Ecto neural progenitor cell (in vitro differentiated cells): Measurements from ENCODE around the gene MGRN1.

Source experiments
- DNase-seq: peaks from one replicate; pipeline ENCODE4 v3.0.0-alpha.2; 2018; ENCODE audit warnings: low spot score

Gene MGRN1

DNA sequence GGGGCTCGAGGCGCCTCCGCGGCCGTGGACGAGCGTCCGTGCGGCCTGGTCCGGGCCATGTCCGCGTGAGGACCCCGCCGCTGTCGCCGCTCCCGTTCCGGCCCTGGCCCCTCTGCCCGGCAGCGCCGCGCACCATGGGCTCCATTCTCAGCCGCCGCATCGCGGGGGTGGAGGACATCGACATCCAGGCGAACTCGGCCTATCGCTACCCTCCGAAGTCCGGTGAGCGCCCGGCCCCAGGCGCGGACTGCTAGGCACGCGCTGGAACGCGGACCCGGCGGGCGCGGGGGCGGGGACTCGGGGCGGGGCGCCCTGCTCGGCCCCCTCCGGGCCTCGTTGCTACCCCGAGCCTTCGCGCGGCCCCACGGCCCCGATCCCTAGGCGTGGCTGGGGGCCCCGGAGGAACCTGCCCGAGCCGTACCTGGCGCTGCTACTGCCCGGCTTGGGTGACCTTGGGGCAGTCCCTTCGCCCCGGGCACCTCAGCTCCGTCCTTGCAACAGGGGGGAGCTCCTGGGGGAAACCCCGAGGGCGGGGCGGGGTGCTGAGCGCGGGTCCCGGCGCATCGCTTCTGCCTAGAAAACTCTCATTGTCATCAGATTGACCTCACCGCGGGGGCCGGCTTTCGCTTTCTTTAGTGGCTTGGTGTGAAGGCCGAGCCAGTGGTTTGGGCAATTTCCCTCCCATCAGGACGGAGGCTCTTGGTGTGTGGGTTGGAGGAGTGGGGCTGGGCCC lies 367 bp downstream of the MGRN1 start:
- peak; percentile 90 for DNase-seq

DNA sequence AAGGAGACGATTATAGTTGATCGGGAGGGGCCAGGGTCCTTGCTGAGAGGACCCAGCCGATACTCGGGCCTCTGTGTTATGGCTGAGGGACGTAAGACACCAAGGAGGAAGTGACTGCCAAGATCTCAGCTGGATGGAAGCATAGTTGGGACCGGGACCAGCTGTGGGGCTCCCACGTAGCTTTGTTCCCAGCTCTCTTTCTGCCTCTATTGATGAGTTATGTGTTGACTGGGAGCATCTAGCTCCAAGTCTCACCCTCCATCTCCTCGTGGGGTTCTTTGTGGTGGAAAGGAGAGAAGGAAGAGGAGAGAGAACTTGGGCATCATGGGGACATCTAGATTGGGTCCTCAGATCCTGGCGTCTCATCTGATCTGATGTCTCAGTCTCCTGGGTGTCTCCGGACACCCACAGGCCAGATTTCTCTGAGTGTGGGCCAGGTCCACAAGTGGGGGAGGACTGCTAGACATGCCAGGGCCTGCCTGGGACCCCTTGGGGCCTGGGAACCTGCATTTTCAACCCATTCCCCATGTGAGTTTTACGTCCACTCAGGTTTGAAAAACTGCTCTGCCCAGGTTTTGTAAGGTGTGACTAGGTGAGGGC lies 1.0 kb downstream of the MGRN1 start:
- no peak for DNase-seq

DNA sequence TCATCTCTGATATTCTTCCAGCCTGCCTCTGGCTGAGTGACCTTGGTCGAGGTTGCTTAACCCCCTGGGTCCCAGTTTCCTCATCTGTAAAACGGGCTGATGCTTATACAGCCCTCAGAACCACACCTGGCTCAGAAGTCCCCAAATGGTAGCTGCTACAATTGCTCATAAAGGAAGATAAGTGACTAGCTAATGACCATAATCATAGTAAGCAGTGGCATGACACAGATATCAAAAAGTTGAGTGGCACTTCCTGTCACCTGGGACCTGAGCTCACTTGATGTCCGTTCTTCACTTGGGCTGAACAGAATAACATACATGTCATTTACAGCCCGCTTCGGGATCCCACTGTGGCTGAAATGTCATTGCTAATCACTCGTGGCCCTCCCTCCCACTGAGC lies 1.8 kb downstream of the MGRN1 start:
- DNase-seq, result no peak

DNA sequence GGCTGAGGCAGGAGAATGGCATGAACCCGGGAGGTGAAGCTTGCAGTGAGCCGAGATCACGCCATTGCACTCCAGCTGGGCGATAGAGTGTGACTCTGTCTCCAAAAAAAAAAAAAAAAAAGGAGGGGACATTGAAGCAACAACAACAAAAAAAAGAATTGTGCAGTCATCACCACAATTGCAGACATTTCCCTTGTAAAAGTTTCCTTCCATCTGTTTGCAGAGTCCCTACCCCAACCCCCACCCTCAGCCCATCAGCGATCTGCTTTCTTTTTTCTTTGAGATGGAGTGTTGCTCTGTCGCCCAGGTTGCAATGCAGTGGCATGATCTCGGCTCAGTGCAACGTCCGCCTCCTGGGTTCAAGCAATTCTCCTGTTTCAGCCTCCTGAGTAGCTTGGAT lies 3.7 kb downstream of the MGRN1 start:
- no peak for DNase-seq

GRCh38 chr16:4631444-4631843 lies 6.8 kb downstream of the MGRN1 start:
- no peak for DNase-seq

DNA sequence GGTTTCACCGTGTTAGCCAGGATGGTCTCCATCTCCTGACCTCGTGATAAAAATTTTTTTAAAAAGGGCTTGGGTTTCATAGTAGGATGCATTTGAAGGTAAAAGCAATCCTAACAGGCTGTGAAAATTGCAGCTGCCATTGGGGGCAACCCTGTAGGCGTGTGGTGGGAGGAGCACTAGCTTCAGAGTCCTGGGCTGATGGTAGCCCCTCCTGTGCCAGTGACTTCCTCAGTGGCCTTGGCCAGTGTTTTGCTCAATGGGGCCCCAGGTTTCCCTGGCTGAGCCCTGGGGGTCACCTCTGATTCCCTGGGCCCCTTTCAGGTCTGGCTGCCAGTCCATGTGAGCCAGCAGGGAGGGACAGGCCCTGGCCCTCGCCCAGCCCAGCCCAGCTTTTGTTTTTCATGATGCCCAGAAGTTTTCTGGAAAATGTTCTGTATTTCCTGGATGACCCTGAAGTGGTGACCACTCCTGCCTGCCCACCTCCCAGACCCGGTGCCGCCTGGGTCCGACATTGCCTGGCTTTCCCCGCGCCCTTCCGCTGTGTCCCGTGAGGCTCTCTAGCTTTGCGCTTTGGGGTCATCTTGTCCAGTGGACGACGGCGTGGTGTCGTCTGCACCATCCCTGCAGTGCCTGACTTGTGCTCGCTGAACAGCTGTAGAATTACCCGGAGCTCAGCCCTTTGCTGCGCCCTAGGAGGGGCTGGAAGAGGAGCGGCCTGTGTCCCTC lies 9.4 kb downstream of the MGRN1 start:
- DNase-seq, result no peak

DNA sequence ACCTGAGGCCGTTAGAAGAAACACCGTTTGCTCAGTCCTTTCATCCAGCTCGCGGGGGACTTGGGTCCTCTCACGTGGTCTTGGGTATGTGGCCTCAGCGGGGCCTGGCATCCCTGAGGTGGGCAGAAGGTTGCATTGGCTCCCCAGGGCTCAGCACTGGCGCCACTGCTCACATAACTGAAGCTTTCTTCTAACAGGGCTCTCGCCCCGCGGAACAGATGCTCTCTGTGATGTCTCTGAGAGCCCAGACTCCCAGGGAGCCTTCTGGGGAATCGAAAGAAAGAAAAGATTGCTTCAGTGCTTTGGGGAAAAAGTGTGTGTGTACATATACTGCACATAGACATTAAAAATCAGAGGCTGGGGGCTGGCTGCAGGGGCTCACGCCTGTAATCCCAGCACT lies 10.1 kb downstream of the MGRN1 start:
- DNase-seq, result no peak

DNA sequence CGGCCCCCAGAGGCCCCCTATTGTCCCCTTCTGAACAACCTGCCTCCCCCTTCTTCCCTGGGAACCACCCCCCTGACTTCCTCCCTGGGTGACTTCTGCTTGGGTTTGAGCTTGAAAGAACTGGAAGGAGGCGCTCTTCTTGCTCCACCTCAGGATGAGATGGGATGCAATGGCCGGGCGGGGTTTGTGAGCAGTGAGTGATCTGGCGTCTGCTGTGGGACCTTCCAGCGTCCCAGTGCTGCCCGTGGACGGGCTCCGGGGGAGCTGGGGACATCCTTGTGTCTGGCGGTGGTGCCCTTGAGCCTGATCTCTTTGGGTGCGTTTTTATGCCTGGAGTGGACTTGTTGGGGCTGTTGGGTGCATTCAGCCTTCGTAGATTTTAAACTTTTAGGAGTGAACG lies 11.6 kb downstream of the MGRN1 start:
- DNase-seq, result no peak

- DNase-seq, result no peak
These were observed 13.0 kb downstream of the MGRN1 start for GRCh38 chr16:4637501-4638166.

DNA sequence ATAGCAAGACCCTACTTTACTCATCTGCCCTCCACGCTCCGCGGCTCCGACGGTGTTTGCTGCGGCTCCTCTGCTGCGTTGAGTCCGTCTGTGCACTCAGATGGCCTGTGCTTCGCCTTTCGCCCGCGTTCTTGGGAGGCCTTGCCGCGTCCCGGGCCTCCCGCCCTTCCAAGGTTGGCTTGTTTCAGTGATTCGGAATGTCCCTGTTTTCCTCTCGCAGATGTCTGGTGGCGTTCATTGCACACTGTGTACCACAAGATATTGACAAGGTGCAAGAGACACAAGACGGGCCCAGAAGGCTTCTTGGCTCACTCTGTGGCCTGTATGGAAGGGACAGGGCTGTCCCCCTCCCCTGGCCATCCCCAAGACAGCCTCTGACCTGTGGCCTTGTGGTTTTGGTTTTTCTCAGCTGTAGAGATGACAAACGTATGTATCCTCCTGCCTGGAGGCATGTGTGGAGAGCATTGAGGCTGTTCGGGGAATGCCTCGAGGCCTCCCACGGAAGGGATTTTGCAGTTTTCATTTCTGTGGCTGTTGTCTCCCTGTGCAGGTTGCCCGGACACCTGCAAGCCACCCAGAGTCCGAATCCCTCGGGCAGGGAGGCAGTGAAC lies 15.4 kb downstream of the MGRN1 start:
- DNase-seq, result no peak

DNA sequence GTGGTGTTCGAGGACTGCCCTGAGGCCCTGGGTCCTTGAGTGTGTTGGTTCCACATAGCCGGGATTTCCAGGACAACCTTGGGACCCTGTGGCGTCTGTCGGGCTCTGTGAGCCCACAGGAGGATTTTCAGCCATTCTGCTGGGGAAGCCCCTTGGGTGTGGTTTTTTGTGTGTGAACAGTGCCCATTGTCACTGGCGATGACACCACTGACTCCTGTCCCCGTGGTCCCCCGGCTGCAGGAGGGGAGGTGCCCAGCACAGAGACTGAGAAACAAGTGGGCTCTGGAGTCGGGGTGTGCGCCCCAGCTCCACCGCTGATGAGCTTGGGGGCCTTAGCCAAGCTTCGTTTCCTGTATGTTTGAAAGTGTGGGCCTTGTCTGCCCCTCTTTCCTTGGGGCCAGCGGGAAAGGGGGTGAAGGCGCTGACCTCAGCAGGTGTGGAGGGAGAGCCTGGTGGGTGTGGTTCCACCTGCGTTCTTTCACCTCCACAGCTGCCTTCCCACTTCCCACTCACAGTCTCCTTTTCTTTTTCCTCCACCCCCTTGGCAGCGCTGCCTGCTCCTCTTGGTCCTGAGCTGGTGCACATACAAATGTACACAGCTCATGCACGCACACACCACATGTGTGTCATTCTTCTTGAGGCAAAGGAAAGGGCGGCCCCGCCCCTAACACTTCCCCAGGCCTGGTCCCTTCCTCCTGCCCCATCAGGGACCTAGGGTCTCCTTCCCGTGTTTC lies 16.1 kb downstream of the MGRN1 start:
- DNase-seq, result no peak

DNA sequence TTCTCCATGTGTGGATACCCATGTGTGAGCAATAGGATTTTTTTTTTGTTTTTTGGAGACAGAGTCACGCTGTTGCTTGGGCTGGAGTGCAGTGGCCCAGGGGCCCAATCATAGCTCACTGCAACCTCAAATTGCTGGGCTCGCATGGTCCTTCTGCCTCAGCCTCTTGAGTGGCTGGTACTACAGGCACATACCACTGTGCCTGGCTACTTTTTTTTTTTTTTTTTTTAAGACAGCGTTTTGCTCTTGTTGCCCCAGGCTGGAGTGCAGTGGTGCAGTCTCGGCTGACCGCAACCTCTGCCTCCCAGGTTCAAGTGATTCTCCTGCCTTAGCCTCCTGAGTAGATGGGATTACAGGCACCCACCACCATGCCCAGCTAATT lies 16.7 kb downstream of the MGRN1 start:
- DNase-seq, result no peak

GRCh38 chr16:4641895-4642294 lies 17.3 kb downstream of the MGRN1 start:
- no peak for DNase-seq

- no peak for DNase-seq
These were observed 22.4 kb downstream of the MGRN1 start for GRCh38 chr16:4646773-4647643.

- no peak for DNase-seq
These were observed 23.0 kb downstream of the MGRN1 start for GRCh38 chr16:4647644-4647980.

- no peak for DNase-seq
These were observed 24.3 kb downstream of the MGRN1 start for GRCh38 chr16:4648917-4649316.

GRCh38 chr16:4649744-4650442 lies 25.3 kb downstream of the MGRN1 start:
- no peak for DNase-seq

DNA sequence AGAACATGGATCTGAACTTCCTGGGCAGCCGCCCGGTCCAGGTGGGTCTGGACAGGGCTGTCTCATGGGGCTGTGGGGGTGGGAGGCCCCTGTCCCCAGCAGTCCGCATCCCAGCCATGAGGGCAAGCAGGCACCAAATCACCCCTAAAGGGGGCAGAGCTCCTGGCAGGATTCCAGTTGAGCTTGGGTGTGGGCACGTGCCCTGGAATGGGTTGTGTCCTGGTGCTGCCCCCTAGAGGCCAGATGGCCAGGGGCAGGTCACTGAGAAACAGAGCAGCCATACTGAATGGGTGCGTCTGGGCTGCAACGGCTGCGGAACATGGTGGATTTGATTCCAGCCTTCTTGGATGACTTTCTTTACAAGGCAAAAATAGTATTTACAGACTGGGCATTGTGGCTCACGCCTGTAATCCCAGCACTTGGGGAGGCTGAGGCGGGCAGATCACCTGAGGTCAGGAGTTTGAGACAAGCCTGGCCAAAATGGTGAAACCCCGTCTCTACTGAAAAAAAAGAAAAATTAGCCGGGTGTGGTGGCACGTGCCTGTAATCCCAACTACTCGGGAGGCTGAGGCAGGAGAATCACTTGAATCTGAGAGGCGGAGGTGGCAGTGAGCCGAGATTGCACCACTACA lies 25.9 kb downstream of the MGRN1 start:
- peak; percentile 74 for DNase-seq

DNA sequence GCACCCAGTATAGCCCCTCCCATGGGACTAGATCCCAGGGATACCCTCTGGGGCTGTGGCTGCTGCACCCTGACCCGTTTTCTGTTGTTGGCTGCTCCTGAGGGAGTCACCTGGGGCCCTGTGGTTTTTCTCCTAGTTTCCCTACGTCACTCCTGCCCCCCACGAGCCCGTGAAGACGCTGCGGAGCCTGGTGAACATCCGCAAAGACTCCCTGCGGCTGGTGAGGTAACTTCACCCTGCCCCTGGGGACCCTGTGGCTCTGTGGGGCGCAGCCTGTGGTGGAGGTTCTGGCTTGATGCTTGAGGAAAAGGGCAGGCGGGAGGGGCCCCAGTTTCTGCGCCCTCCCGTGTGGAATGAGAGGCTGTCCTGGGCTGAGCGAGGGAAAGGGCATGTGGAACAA lies 27.2 kb downstream of the MGRN1 start:
- DNase-seq, result no peak

GRCh38 chr16:4652561-4652960 lies 27.9 kb downstream of the MGRN1 start:
- no peak for DNase-seq
